Neural progenitor cell (in vitro differentiated cells): ENCODE data around the gene AVPR1A.

Experiments used
- CTCF ChIP-seq: fragments of 200-600 bp; sonication (generic); IDR thresholded peaks from 2 replicates; pipeline ENCODE4 v1.5.1; 2017; ENCODE audit warnings: antibody characterized with exemption, mild to moderate bottlenecking
- EZH2 ChIP-seq: fragments of 200-600 bp; sonication (generic); IDR thresholded peaks from 2 replicates; pipeline ENCODE4 v1.6.1; 2017; ENCODE audit warnings: antibody characterized with exemption, mild to moderate bottlenecking, moderate library complexity
- EZH2phosphoT487 ChIP-seq: fragments of 200-600 bp; sonication (generic); IDR thresholded peaks from 2 replicates; pipeline ENCODE4 v1.6.1; 2017; ENCODE audit warnings: antibody characterized with exemption

- TF ChIP-seq CTCF (peak; percentile 90), EZH2 (no peak), EZH2phosphoT487 (no peak)
Observed at GRCh38 chr12:63103494-63104131, 47.4 kb downstream of the AVPR1A start.
